K562 (cell line): ENCODE measurements around the gene KAZN. TPM values are rescaled to one million over a fixed set of nuclear protein-coding genes. Genes with fewer than 3 reads are reported as not detected.

Experiments
- ATAC-seq: fragments of 200-7000 bp; cut with Tn5 transposase; 3 replicates; pipeline ENCODE4 v1.9.1; 2020; ENCODE audit warnings: moderate library complexity
- BruUV-seq: library from RNA; stranded (reverse); fragments of 400-500 nt; replicated peaks from 2 replicates; lab custom pipeline; 2021; lab: Mats Ljungman, UMichigan
- CTCF ChIA-PET: fragments of 300-600 bp; formaldehyde crosslinking; extraction: SDS; loops from one replicate; lab custom pipeline; 2021; ENCODE audit warnings: low intra/inter-chr PET ratio; lab: Yijun Ruan, JAX
- POLR2A ChIA-PET: fragments of 300-600, 350-650 bp; sonication (Branson Sonifier 250); formaldehyde crosslinking; extraction: SDS; loops from one replicate; lab custom pipeline; 2021; ENCODE audit warnings: antibody characterized with exemption, inconsistent platforms; lab: Yijun Ruan, JAX
- DNase-seq, 4 experiments: peaks; one replicate each; pipeline versions ENCODE4 v3.0.0 to v3.0.0-alpha.2; 2011 to 2018; ENCODE audit warnings: low spot score in 3 of 4, mixed read lengths in 3 of 4; ENCODE audit errors: extremely low read depth in 1 of 4
- FAIRE-seq: peaks from 2 replicates; lab custom pipeline; 2011; peaks lifted over from hg19 to GRCh38; lab: Jason Lieb, UNC
- H2AFZ ChIP-seq: 2 replicates; pipeline ENCODE4 v1.6.0; 2011; ENCODE audit warnings: low read depth, low read length, control low read depth, inconsistent platforms
- H3K27ac ChIP-seq: fragments of 200-600 bp; 3 replicates; pipeline ENCODE4 v1.8.0; 2011; ENCODE audit warnings: low read depth, mild to moderate bottlenecking, control low read depth, inconsistent platforms, low read length, moderate library complexity, mixed read lengths; ENCODE audit errors: extremely low read depth
- H3K27me3 ChIP-seq, 2 experiments: fragments of 300-600 bp in 1 of 2; 2 replicates in 1 of 2; 3 replicates in 1 of 2; pipeline versions ENCODE4 v1.6.0 to v1.8.0; 2011; ENCODE audit warnings: inconsistent platforms in 2 of 2, low read length in 2 of 2, mild to moderate bottlenecking in 1 of 2, mixed read lengths in 1 of 2, moderate library complexity in 1 of 2; ENCODE audit not compliant: control insufficient read depth in 2 of 2, insufficient read depth in 2 of 2
- H3K36me3 ChIP-seq: fragments of 300-600 bp; 3 replicates; pipeline ENCODE4 v1.8.0; 2011; ENCODE audit warnings: mild to moderate bottlenecking, low read length, inconsistent platforms; ENCODE audit not compliant: control insufficient read depth, insufficient read depth
- H3K4me1 ChIP-seq, 2 experiments: fragments of 200-600 bp in 1 of 2; replicated peaks in 1 of 2; 2 replicates in 1 of 2; 3 replicates in 1 of 2; pipeline versions ENCODE4 v1.5.1 to v1.8.0; 2011; ENCODE audit warnings: inconsistent platforms in 2 of 2, low read length in 2 of 2, mild to moderate bottlenecking in 1 of 2, mixed read lengths in 1 of 2, moderate library complexity in 1 of 2; ENCODE audit not compliant: control insufficient read depth in 2 of 2, insufficient read depth in 2 of 2
- H3K4me2 ChIP-seq: 2 replicates; pipeline ENCODE4 v1.6.1; 2011; ENCODE audit warnings: low read length, control low read depth, inconsistent platforms, mixed read lengths; ENCODE audit not compliant: insufficient read depth
- H3K4me3 ChIP-seq: fragments of 200-600 bp; sonication (generic), shearing (Covaris generic); 2 replicates; pipeline ENCODE4 v1.5.1; 2016; ENCODE audit warnings: control low read depth, inconsistent platforms
- H3K79me2 ChIP-seq: fragments of 200-600 bp; 3 replicates; pipeline ENCODE4 v1.8.0; 2011; ENCODE audit warnings: low read length, inconsistent platforms; ENCODE audit not compliant: control insufficient read depth, insufficient read depth
- H3K9ac ChIP-seq, 2 experiments: 2 replicates each; pipeline versions ENCODE4 v1.6.0 to v1.6.1; 2011; ENCODE audit warnings: low read depth in 2 of 2, low read length in 2 of 2, control low read depth in 1 of 2, inconsistent platforms in 1 of 2, mild to moderate bottlenecking in 1 of 2, mixed read lengths in 1 of 2; ENCODE audit not compliant: insufficient read depth in 1 of 2
- H3K9me1 ChIP-seq: one replicate; pipeline ENCODE4 v1.6.0; 2011; ENCODE audit warnings: inconsistent platforms, mild to moderate bottlenecking, low read length, moderate library complexity; ENCODE audit not compliant: control insufficient read depth, insufficient read depth
- H3K9me3 ChIP-seq: replicated peaks from 2 replicates; pipeline ENCODE4 v1.5.1; 2011; ENCODE audit warnings: low read depth, low read length, inconsistent platforms; ENCODE audit not compliant: control insufficient read depth, insufficient read depth
- H4K20me1 ChIP-seq: replicated peaks from 2 replicates; pipeline ENCODE4 v1.6.1; 2011; ENCODE audit warnings: low read length, inconsistent platforms, mixed read lengths; ENCODE audit not compliant: control insufficient read depth, insufficient read depth
- ATF1 ChIP-seq, 2 experiments: fragments of 450-650 bp in 1 of 2; IDR thresholded peaks; 2 replicates each; pipeline ENCODE4 v1.6.1; 2016; ENCODE audit warnings: missing compliant biosample characterization in 1 of 2, missing genetic modification characterization in 1 of 2
- CBX5 ChIP-seq: IDR thresholded peaks from 2 replicates; pipeline ENCODE4 v1.6.1; 2014; ENCODE audit warnings: low read depth, borderline replicate concordance
- MYNN ChIP-seq, 2 experiments: sonication (generic); formaldehyde crosslinking in 1 of 2; IDR thresholded peaks; 2 replicates each; pipeline versions ENCODE4 v1.5.0 to v1.6.1; 2016 to 2020; ENCODE audit warnings: antibody characterized with exemption in 1 of 2, missing genetic modification reagents in 1 of 2
- NCOA2 ChIP-seq, 2 experiments: fragments of 450-650 bp; IDR thresholded peaks; 2 replicates each; pipeline ENCODE4 v1.6.1; 2018; ENCODE audit warnings: mild to moderate bottlenecking in 2 of 2, moderate library complexity in 1 of 2; ENCODE audit not compliant: partially characterized antibody in 2 of 2
- ZNF146 ChIP-seq: IDR thresholded peaks from one replicate; pipeline ENCODE4 v1.6.1; 2018; ENCODE audit warnings: missing compliant biosample characterization; ENCODE audit not compliant: unreplicated experiment
- ZNF282 ChIP-seq: sonication (generic); formaldehyde crosslinking; IDR thresholded peaks from 2 replicates; pipeline ENCODE4 v1.8.1; 2023; ENCODE audit warnings: missing genetic modification reagents
- WGBS: fragments of 100-300 bp; shearing (Covaris generic); methylation state at CpG from one replicate; pipeline ENCODE4 v1.1.6; 2016; ENCODE audit warnings: low coverage, mixed read lengths; ENCODE audit not compliant: insufficient coverage; ENCODE audit errors: missing lambda C conversion rate; 5-methylcytosine and 5-hydroxymethylcytosine counted together
- in situ Hi-C: fragments of 300-500 bp; cut with MboI; formaldehyde crosslinking; loops from 4 replicates; pipeline ENCODE4 v1.15.0; 2018; ENCODE audit warnings: inconsistent platforms, mixed read lengths
- intact Hi-C: fragments of 100-400 bp; cut with micrococcal nuclease; formaldehyde crosslinking; loops from 2 replicates; pipeline ENCODE4 v1.14.2; 2022
- polyA plus RNA-seq, 8 experiments: library from polyadenylated mRNA; depleted of rRNA in 4 of 8; stranded (reverse) in 5 of 8; unstranded in 3 of 8; fragments of >200 nt; fragmentation: Nextera tagmentation in 2 of 8; fragmentation: Illumina TruSeq in 1 of 8; extraction: Ambion mirVana in 2 of 8; extraction: Trizol in 1 of 8; gene quantifications; 2 replicates each; pipeline versions ENCODE4 v1.2.1 to v1.2.3, GENCODE V29; 2011 to 2014; ENCODE audit warnings: inconsistent platforms in 1 of 8, missing spikeins in 1 of 8
- total RNA-seq, 7 experiments: library from RNA; depleted of rRNA in 6 of 7; stranded (reverse); fragments of >200 nt in 6 of 7; fragmentation: Illumina TruSeq in 2 of 7; extraction: Trizol in 2 of 7; gene quantifications; 2 replicates each; pipeline versions ENCODE4 v1.2.1 to v1.2.3, GENCODE V29; 2011 to 2021; ENCODE audit warnings: low replicate concordance in 1 of 7

KAZN gene
- total and polyA plus RNA-seq, 9 of the 15 experiments (the other 6 are each of a cell fraction or from before 2014, with no cell fraction given) = 2.1 to 21.6 (median 5.4) TPM

DNA sequence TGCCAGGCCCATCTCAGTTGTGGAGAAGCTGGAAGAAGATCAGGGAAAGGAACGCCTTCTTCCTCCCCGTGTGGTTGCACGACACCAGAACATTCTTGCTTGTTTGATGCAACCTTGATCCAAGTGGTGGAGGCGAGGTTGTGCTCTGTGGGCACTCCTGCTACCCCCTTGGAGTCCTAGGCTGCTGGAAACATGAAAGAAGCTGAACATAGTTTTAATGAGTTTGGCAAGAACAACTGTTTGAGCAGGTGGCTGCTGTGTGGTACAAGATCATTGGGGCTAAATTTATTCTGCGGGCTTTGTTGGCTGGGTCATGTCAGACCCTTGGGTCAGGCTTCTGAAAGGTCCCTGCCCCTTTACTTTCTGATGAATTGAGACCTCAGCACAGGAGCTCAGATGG is 5.9 kb downstream of the KAZN start:
- H3K9me1 ChIP-seq = no peaks in the 10 kb centered on the region
- no peak overlapping the region for H3K27ac ChIP-seq
- in situ Hi-C loops = no loop called here
- intact Hi-C loops = no loop called here
- H4K20me1 ChIP-seq = no peaks in the 10 kb centered on the region
- H3K9ac ChIP-seq = no peak overlapping the region
- ATAC-seq = no peak
- no peaks in the 10 kb centered on the region for H3K9me3 ChIP-seq
- H3K4me3 ChIP-seq = no peak overlapping the region
- BruUV-seq = no TSS peak
- H3K79me2 ChIP-seq = no peaks in the 10 kb centered on the region
- CTCF ChIA-PET = interaction anchor here (0.6 kb wide), 1 partner anchor 853 kb away, joined by 3 read pairs; no protein-coding TSS in a partner anchor
- TF ChIP-seq ATF1 (CRISPR knock-in tag; IDR thresholded peaks at IDR 0.05) (no peak), ATF1 (tag; IDR thresholded peaks at IDR 0.05) (no peak), NCOA2 (IDR thresholded peaks at IDR 0.05; ENCODE audit: partially characterized antibody in 2 of 2) (no peak), MYNN (IDR thresholded peaks at IDR 0.05) (no peak), MYNN (CRISPR knock-in tag; IDR thresholded peaks at IDR 0.05) (no peak), CBX5 (no peak), ZNF282 (CRISPR knock-in tag) (no peak), ZNF146 (no peak)
- TF ChIP-seq, all 486 proteins: peak for 0
- H2AFZ ChIP-seq = no peak overlapping the region
- peaks cover 11 to 27% of the 10 kb centered on the region in 2 experiments for H3K27me3 ChIP-seq
- DNase-seq = no peak
- peaks cover 0 to 1% of the 10 kb centered on the region in 2 experiments; a peak in 1 of 5 replicates for H3K4me1 ChIP-seq
- POLR2A ChIA-PET = interaction anchor here (0.7 to 1.0 kb wide), 2 partner anchors 10 to 85 kb away, joined by 3 read pairs; no protein-coding TSS in a partner anchor
- no peak overlapping the region for H3K4me2 ChIP-seq
- FAIRE-seq = no peak
- H3K36me3 ChIP-seq = no peaks in the 10 kb centered on the region
- 1% methylated on average over 5 of the region's 5 CpGs for WGBS
